GM21360 (cell line): Measurements from ENCODE around the gene PLTP.

Source experiments
- ATAC-seq: cut with Tn5 transposase; IDR thresholded peaks from one replicate; pipeline ENCODE4 v1.9.1; 2021; ENCODE audit warnings: mild to moderate bottlenecking, moderate library complexity; ENCODE audit not compliant: unreplicated experiment

PLTP gene

DNA sequence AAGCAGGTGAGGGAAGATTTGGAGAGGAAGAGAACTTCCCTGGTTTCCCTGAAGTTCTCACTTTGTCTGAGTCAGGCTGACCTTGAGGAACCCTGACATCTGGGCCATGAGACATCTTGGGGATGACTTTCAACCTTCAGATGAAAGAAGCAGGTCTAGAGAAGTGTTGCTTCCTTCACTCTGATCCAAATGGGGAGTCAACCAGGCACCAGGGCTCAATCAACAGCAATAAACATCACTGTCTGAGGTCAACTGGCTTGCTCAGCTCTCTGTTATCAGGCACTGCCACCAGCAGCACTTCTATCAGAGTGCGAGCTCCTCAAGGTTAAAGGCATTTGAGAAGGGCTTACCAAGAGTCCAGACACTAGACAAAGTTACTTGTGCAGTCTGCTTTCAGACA lies 61.0 kb downstream of the PLTP start:
- no peak for ATAC-seq

DNA sequence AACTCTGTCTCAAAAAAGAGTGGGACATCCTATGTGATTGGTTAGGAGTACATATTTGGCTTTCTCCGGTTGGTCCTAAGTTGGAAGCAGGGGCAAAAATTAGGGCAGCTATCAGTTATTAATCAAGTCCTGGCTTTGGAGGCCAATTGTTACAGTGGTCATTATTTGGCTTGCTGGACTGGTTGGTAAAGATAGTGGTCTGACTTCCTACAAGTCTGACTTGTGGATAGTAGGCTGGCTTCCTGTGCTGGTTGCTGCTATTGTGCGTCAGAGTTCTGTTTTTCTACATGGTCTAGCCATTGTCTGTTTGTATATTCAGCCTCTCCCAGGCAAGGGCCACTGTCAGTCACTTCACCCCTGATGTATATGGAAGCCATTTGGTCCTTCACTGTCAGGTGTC lies 61.7 kb downstream of the PLTP start:
- no peak for ATAC-seq

DNA sequence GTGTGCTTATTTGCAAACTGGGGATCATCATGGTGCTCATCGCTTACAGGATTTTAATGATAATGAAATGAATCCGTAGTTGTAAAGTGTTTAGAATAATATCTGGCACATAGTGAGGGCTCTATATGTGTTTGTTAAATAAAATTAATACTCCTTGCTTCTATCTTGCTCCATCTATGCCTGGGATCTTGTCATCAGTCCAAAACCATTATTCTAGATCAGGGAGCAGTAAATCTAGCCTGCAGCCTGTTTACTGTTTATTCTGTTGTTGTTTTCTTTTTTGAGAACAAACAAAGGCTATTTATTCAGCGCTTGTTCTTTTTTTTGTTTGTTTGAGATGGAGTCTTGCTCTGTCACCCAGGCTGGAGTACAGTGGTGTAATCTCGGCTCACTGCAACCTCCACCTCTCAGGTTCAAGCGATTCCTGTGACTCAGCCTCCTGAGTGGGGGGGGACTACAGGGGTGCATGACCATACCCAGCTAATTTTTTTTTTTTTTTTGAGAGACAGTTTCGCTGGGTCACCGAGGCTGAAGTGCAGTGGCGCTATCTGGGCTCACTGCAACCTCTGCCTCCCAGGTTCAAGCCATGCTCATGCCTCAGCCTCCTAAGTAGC lies 62.9 kb downstream of the PLTP start:
- no peak for ATAC-seq
